Measurements from ENCODE around the gene KANSL1.

KANSL1 gene

GRCh38 chr17:46129302-46129701 is 63.9 kb downstream of the KANSL1 start:
- H3K27ac ChIP-seq: no peak overlapping the region
- TF ChIP-seq CTCF (conservative IDR thresholded peaks at IDR 0.05) (no peak), ZFX (IDR thresholded peaks at IDR 0.05) (no peak)

DNA sequence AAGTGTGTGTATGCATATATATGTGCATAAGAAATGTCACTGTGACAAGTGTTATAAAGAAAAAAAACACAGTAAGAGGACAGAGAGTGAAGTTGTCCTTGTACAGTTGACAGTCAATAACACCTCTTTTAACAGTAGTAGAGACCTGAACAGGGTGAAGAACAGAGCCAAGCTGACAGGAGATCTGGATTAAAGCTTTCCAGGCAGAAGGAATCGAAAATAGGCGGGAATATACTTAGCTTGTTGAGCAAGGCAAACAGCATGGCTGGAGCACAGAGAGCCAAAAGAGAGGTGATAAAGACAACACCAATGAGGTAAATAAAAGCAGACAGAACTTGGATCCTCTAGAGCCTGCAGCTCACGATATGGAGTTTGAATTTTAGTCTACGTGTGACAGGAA is 64.8 kb downstream of the KANSL1 start:
- H3K27ac ChIP-seq: no peak overlapping the region
- TF ChIP-seq CTCF (conservative IDR thresholded peaks at IDR 0.05) (no peak), ZFX (IDR thresholded peaks at IDR 0.05) (no peak)

DNA sequence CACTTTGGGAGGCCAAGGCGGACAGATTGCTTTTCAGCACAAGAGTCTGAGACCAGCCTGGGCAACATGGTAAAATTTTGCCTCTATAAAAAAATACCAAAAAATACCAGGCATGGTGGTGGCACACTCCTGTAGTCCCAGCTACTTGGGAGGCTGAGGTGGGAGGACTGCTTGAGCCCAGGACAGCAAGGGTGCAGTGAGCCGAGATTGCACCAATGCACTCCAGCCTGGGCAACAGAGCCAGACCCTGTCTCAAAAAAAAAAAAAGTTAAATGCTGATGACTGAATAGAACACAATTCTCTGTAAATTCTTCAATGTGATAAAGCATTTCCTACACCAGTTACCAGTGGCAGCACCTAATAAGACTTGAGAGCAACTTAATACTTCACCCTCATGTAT is 65.7 kb downstream of the KANSL1 start:
- TF ChIP-seq CTCF (conservative IDR thresholded peaks at IDR 0.05) (no peak), ZFX (IDR thresholded peaks at IDR 0.05) (no peak)
- no peak overlapping the region for H3K27ac ChIP-seq

GRCh38 chr17:46126840-46127239 is 66.4 kb downstream of the KANSL1 start:
- TF ChIP-seq CTCF (conservative IDR thresholded peaks at IDR 0.05) (no peak), ZFX (IDR thresholded peaks at IDR 0.05) (no peak)
- no peak overlapping the region for H3K27ac ChIP-seq

DNA sequence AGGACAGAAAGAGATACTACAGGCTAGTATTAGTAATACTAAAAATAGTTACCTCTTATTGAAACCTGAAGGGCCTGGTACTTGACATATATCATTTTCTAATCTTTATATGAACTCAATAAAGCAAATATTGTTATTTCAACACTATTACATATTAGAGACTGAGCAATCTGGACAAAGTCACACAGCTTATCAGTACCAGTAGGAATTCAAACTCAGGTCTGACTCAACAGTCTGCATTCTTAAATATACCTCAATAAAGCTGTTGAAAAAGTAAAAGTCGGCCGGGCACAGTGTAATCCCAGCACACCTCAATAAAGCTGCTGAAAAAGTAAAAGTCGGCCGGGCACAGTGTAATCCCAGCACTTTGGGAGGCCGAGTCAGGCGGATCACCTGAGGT is 67.4 kb downstream of the KANSL1 start:
- no peak for TF ChIP-seq ZFX (IDR thresholded peaks at IDR 0.05)
- no peak for TF ChIP-seq CTCF (conservative IDR thresholded peaks at IDR 0.05)

GRCh38 chr17:46124695-46125592 is 68.3 kb downstream of the KANSL1 start:
- H3K27ac ChIP-seq: no peak overlapping the region
- no peak for TF ChIP-seq CTCF (conservative IDR thresholded peaks at IDR 0.05)
- TF ChIP-seq ZFX (IDR thresholded peaks at IDR 0.05): no peak

More for the DNA sequence above, 67.4 kb downstream of the KANSL1 start:
- no peak overlapping the region for H3K27ac ChIP-seq

DNA sequence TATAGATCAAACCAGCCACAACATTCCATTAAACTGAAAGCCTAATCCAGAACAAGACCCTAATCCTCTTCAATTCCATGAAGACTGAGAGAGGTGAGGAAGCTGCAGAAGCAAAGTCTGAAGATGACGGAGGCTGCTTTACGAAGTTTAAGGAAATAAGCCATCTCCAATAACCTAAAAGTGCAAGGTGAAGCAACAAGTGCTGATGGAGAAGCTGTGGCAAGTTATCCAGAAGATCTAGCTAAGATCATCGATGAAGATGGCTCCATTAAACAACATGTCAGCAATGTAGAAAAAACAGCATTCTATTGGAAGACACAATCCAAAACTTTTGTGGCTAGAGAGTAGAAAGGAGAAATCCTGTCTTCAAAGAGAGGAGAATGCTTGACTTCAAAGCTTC is 69.6 kb downstream of the KANSL1 start:
- H3K27ac ChIP-seq: no peak overlapping the region
- TF ChIP-seq CTCF (conservative IDR thresholded peaks at IDR 0.05): no peak
- TF ChIP-seq ZFX (IDR thresholded peaks at IDR 0.05): no peak
